ENCODE results near the gene LENEP. TPM values are rescaled to one million over a fixed set of nuclear protein-coding genes. Genes with fewer than 3 reads are reported as not detected.
A peak's percentile ranks its signal among the peaks of the same experiment; 100 is the strongest.

Gene LENEP
- total RNA-seq, 1 donor from 2014 or later: not detected

- Mint-ChIP-seq H3K4me1 (peaks cover 6% of the 10 kb centered on the region), H3K27me3 (ENCODE audit: insufficient read depth, low read depth) (peaks cover 2% of the 10 kb centered on the region), H3K9me3 (no peaks in the 10 kb centered on the region), H3K36me3 (peaks cover 14% of the 10 kb centered on the region), H3K27ac (no peak overlapping the region), H3K4me3 (no peak overlapping the region)
- Histone ChIP-seq H3F3A (ENCODE audit: low read depth) (peaks cover 53% of the 10 kb centered on the region), H3K36me3 (peaks cover 14% of the 10 kb centered on the region), H3K9me3 (ENCODE audit: low read depth) (no peaks in the 10 kb centered on the region), H3K9ac (no peak overlapping the region), H3K4me2 (no peak overlapping the region), H2AFZ (replicated peaks) (no peak overlapping the region), H4K20me1 (ENCODE audit: low read depth) (peaks cover 25% of the 10 kb centered on the region), H3K79me2 (ENCODE audit: low read depth) (peaks cover 78% of the 10 kb centered on the region), H3K4me1 (peaks cover 16% of the 10 kb centered on the region), H3K27me3 (no peaks in the 10 kb centered on the region), H3K27ac (no peak overlapping the region), H3K4me3 (no peak overlapping the region)
- no peak for DNase-seq (ENCODE audit: low spot score)
- TF ChIP-seq EZH2phosphoT487 (IDR thresholded peaks at IDR 0.05) (no peak), EZH2 (IDR thresholded peaks at IDR 0.05) (no peak)
- TF ChIP-seq, protein P1, sequence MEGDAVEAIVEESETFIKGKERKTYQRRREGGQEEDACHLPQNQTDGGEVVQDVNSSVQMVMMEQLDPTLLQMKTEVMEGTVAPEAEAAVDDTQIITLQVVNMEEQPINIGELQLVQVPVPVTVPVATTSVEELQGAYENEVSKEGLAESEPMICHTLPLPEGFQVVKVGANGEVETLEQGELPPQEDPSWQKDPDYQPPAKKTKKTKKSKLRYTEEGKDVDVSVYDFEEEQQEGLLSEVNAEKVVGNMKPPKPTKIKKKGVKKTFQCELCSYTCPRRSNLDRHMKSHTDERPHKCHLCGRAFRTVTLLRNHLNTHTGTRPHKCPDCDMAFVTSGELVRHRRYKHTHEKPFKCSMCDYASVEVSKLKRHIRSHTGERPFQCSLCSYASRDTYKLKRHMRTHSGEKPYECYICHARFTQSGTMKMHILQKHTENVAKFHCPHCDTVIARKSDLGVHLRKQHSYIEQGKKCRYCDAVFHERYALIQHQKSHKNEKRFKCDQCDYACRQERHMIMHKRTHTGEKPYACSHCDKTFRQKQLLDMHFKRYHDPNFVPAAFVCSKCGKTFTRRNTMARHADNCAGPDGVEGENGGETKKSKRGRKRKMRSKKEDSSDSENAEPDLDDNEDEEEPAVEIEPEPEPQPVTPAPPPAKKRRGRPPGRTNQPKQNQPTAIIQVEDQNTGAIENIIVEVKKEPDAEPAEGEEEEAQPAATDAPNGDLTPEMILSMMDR (IDR thresholded peaks at IDR 0.05): no peak
These were observed 15.0 kb upstream of the LENEP start for GRCh38 chr1:154978360-154978759.

DNA sequence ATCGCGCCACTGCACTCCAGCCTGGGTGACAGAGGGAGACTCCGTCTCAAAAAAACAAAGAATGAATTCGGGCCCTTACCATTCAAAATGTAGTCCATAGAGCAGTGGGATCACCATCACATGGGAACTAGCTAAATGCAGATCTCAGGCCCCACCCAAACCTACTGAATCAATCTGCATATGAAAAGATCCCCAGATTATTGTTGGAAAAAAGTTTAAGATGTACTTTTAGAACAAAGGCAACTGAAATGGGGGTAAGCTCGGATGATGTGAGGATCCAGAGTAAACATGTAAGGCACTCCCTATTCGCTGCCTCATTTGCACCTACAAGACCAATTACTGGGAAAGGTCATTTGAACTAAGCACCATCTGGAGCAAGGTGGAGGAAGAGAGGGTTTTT, 11.0 kb upstream of the LENEP start:
- Mint-ChIP-seq H3K27me3 (ENCODE audit: insufficient read depth, low read depth) (peaks cover 4% of the 10 kb centered on the region), H3K9me3 (no peaks in the 10 kb centered on the region), H3K4me1 (peaks cover 10% of the 10 kb centered on the region), H3K36me3 (peaks cover 14% of the 10 kb centered on the region), H3K27ac (no peak overlapping the region), H3K4me3 (no peak overlapping the region)
- Histone ChIP-seq H3F3A (ENCODE audit: low read depth) (peaks cover 39% of the 10 kb centered on the region), H4K20me1 (ENCODE audit: low read depth) (peaks cover 10% of the 10 kb centered on the region), H3K9me3 (ENCODE audit: low read depth) (no peaks in the 10 kb centered on the region), H3K27ac (no peak overlapping the region), H3K4me2 (peak overlapping the region; percentile 80), H3K79me2 (ENCODE audit: low read depth) (peaks cover 92% of the 10 kb centered on the region), H3K4me3 (peak overlapping the region; percentile 87), H2AFZ (replicated peaks) (no peak overlapping the region), H3K9ac (peak overlapping the region; percentile 7), H3K27me3 (no peaks in the 10 kb centered on the region), H3K4me1 (peaks cover 15% of the 10 kb centered on the region), H3K36me3 (peaks cover 14% of the 10 kb centered on the region)
- DNase-seq (ENCODE audit: low spot score): no peak
- TF ChIP-seq, protein P1 (IDR thresholded peaks at IDR 0.05): no peak
- no peak for TF ChIP-seq EZH2phosphoT487 (IDR thresholded peaks at IDR 0.05)
- no peak for TF ChIP-seq EZH2 (IDR thresholded peaks at IDR 0.05)

DNA sequence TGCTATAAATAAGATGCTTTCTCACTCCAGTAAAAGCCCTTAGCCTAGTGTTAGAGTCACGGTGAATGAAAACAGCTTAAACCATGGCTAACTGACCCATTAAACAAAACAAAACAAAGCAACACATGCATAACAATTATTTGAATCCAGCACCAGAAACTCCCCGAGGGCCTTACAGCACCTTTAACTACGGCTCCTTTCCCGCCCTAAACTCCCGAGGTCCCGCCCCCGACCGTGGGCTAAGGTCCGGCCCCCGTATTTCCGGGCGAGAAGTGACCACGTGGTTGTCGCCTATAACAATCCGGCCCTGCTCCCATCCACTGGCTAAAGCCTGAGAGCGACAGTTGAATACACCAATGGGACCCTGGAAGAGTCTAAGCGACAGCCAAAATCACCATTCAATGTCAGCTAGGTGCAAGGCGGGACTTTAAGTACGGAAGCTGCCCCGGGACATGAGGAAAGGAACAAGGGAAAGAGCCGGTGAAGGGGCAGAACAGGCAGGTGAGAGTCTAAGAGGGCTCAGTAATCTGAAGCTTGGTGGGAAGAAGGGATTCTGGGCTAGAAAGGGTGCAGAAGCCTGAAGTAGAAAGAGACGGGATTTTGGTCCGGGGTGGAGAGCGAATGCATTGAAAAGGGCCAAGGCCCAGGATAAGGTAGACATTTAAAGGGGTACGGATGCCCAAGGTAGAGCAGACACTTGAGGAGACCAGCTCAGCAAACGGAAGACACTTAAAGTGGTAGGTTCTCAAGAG, 10.3 kb upstream of the LENEP start, which contains the start of gene FLAD1:
FLAD1 (plus strand) TSS at position 448 of the 752 bp plus-strand sequence. CDS start 351 bp downstream, outside the sequence.
- Histone ChIP-seq H3K79me2 (ENCODE audit: low read depth) (peaks cover 92% of the 10 kb centered on the region), H3K36me3 (peaks cover 9% of the 10 kb centered on the region), H3K4me2 (peak within 1 kb of the TSS; percentile 97), H3K27ac (no peak within 1 kb of the TSS), H3K9ac (peak within 1 kb of the TSS; percentile 91), H3K4me1 (peaks cover 15% of the 10 kb centered on the region), H3K27me3 (no peaks in the 10 kb centered on the region), H4K20me1 (ENCODE audit: low read depth) (peaks cover 8% of the 10 kb centered on the region), H3K4me3 (peak within 1 kb of the TSS; percentile 87), H3K9me3 (ENCODE audit: low read depth) (no peaks in the 10 kb centered on the region), H3F3A (ENCODE audit: low read depth) (peaks cover 38% of the 10 kb centered on the region), H2AFZ (replicated peaks) (no peak within 1 kb of the TSS)
- DNase-seq (ENCODE audit: low spot score): peak; percentile 100
- Mint-ChIP-seq H3K4me3 (no peak within 1 kb of the TSS), H3K27me3 (ENCODE audit: insufficient read depth, low read depth) (peaks cover 4% of the 10 kb centered on the region), H3K4me1 (peaks cover 7% of the 10 kb centered on the region), H3K36me3 (peaks cover 13% of the 10 kb centered on the region), H3K9me3 (no peaks in the 10 kb centered on the region), H3K27ac (peak within 1 kb of the TSS; percentile 31)
- TF ChIP-seq, protein P1 (IDR thresholded peaks at IDR 0.05): no peak
- TF ChIP-seq EZH2phosphoT487 (IDR thresholded peaks at IDR 0.05): no peak
- no peak for TF ChIP-seq EZH2 (IDR thresholded peaks at IDR 0.05)

Measured in neural progenitor cell (in vitro differentiated cells).